ENCODE measurements around the gene AMPH. TPM values are rescaled to one million over a fixed set of nuclear protein-coding genes. Genes with fewer than 3 reads are reported as not detected.

Gene AMPH
- total RNA-seq, 1 experiment from 2014 or later: not detected

- no peak overlapping the region for H2AFZ ChIP-seq (ENCODE audit: low read depth, low read length, poor library complexity, severe bottlenecking)
- intact Hi-C loops (cut with micrococcal nuclease): no loop called here
- TF ChIP-seq SP1 (IDR thresholded peaks at IDR 0.05; ENCODE audit: low read depth) (no peak), RAD21 (IDR thresholded peaks at IDR 0.05; ENCODE audit: low read depth) (no peak), EZH2phosphoT487 (IDR thresholded peaks at IDR 0.05; ENCODE audit: borderline replicate concordance) (no peak), TCF7L2 (IDR thresholded peaks at IDR 0.05; ENCODE audit: borderline replicate concordance, extremely low read depth, insufficient read depth, insufficient read length) (no peak), ZBTB33 (IDR thresholded peaks at IDR 0.05; ENCODE audit: extremely low read depth, insufficient replicate concordance, low read length) (no peak)
- H3K4me3 ChIP-seq (replicated peaks in 1 of 2; ENCODE audit: low read depth in 1 of 2, low read length in 2 of 2): no peak overlapping the region
- H3K9ac ChIP-seq (ENCODE audit: low read length): no peak overlapping the region
- no peak overlapping the region for H3K4me2 ChIP-seq (ENCODE audit: low read length)
- H3K79me2 ChIP-seq (ENCODE audit: insufficient read depth, low read length): no peaks in the 10 kb centered on the region
- BruUV-seq (replicated peaks): no TSS peak
- ChIA-PET RAD21 (ENCODE audit: low non-redundant PET in 1 of 2, low total read pairs in 2 of 2, uncharacterized antibody in 2 of 2, unreplicated experiment in 2 of 2) (no interaction called here), POLR2A (no interaction called here), CTCF (no interaction called here)
- H3K4me1 ChIP-seq (ENCODE audit: control insufficient read depth in 1 of 2, insufficient read depth in 2 of 2, low read length in 2 of 2): no peaks in the 10 kb centered on the region
- ATAC-seq (no peak), DNase-seq (ENCODE audit: low read depth, low spot score) (no peak)
- no peaks in the 10 kb centered on the region for H4K20me1 ChIP-seq (ENCODE audit: insufficient read depth)
- H3K27me3 ChIP-seq (ENCODE audit: insufficient read depth, low read length): peaks cover 44% of the 10 kb centered on the region
- H3K27ac ChIP-seq (ENCODE audit: low read depth, low read length): no peak overlapping the region
- no peaks in the 10 kb centered on the region for H3K36me3 ChIP-seq (ENCODE audit: control insufficient read depth in 1 of 2, insufficient read depth in 2 of 2, low read length in 2 of 2)
- H3K9me2 ChIP-seq (ENCODE audit: insufficient read depth): no peaks in the 10 kb centered on the region
- H3K9me3 ChIP-seq (ENCODE audit: control insufficient read depth in 1 of 2, insufficient read depth in 1 of 2, low read depth in 1 of 2, low read length in 2 of 2): no peaks in the 10 kb centered on the region
Observed at GRCh38 chr7:38546763-38547162, 84.4 kb downstream of the AMPH start.

- H3K79me2 ChIP-seq (ENCODE audit: insufficient read depth, low read length): no peaks in the 10 kb centered on the region
- no peak overlapping the region for H3K9ac ChIP-seq (ENCODE audit: low read length)
- ATAC-seq (no peak), DNase-seq (ENCODE audit: low read depth, low spot score) (no peak)
- no peaks in the 10 kb centered on the region for H3K9me3 ChIP-seq (ENCODE audit: control insufficient read depth in 1 of 2, insufficient read depth in 1 of 2, low read depth in 1 of 2, low read length in 2 of 2)
- no peaks in the 10 kb centered on the region for H3K36me3 ChIP-seq (ENCODE audit: control insufficient read depth in 1 of 2, insufficient read depth in 2 of 2, low read length in 2 of 2)
- no peak overlapping the region for H3K27ac ChIP-seq (ENCODE audit: low read depth, low read length)
- H3K27me3 ChIP-seq (ENCODE audit: insufficient read depth, low read length): peaks cover 45% of the 10 kb centered on the region
- H3K4me1 ChIP-seq (ENCODE audit: control insufficient read depth in 1 of 2, insufficient read depth in 2 of 2, low read length in 2 of 2): no peaks in the 10 kb centered on the region
- no peak overlapping the region for H2AFZ ChIP-seq (ENCODE audit: low read depth, low read length, poor library complexity, severe bottlenecking)
- intact Hi-C loops (cut with micrococcal nuclease): no loop called here
- no peaks in the 10 kb centered on the region for H4K20me1 ChIP-seq (ENCODE audit: insufficient read depth)
- no peak overlapping the region for H3K4me3 ChIP-seq (replicated peaks in 1 of 2; ENCODE audit: low read depth in 1 of 2, low read length in 2 of 2)
- H3K9me2 ChIP-seq (ENCODE audit: insufficient read depth): no peaks in the 10 kb centered on the region
- H3K4me2 ChIP-seq (ENCODE audit: low read length): no peak overlapping the region
- CTCF ChIA-PET: no interaction called here
- BruUV-seq (replicated peaks): no TSS peak
- 0 out of 6 replicates have a peak, but pooled peaks of 1 of the 3 experiments have one; percentile 15 for TF ChIP-seq CTCF (IDR thresholded peaks at IDR 0.05 in 2 of 3, conservative IDR thresholded peaks at IDR 0.05 in 1 of 3; ENCODE audit: borderline replicate concordance in 1 of 3, insufficient read depth in 1 of 3, low read depth in 2 of 3, low read length in 2 of 3)
- TF ChIP-seq YY1 (IDR thresholded peaks at IDR 0.05; ENCODE audit: extremely low read depth, insufficient replicate concordance, low read depth, low read length): no peak
- RAD21 ChIA-PET (ENCODE audit: low non-redundant PET in 1 of 2, low total read pairs in 2 of 2, uncharacterized antibody in 2 of 2, unreplicated experiment in 2 of 2): no interaction called here
- POLR2A ChIA-PET: no interaction called here
Observed at GRCh38 chr7:38545977-38546376, 85.2 kb downstream of the AMPH start.

All from HCT116 (cell line).